Ecto neural progenitor cell (in vitro differentiated cells): ENCODE data around the gene TUBA4B.
A peak's percentile ranks its signal among the peaks of the same experiment; 100 is the strongest.
"Not testable (repeated sequence)": the region's sequence is repeated elsewhere in the genome, so short reads cannot be mapped to it uniquely, and the experiment has no call there.

Experiments
- DNase-seq: peaks from one replicate; pipeline ENCODE4 v3.0.0-alpha.2; 2018; ENCODE audit warnings: low spot score

The TUBA4B gene

GRCh38 chr2:219248845-219249202 is 4.2 kb upstream of the TUBA4B start:
- no peak for DNase-seq

GRCh38 chr2:219249203-219249980 is 3.7 kb upstream of the TUBA4B start:
- no peak for DNase-seq

GRCh38 chr2:219250049-219250781 is 2.8 kb upstream of the TUBA4B start:
- DNase-seq, result no peak

GRCh38 chr2:219251656-219252055 is 1.4 kb upstream of the TUBA4B start:
- no peak for DNase-seq

- DNase-seq, result no peak
Observed at GRCh38 chr2:219252084-219252483, 959 bp upstream of the TUBA4B start.

GRCh38 chr2:219252570-219252899 is 508 bp upstream of the TUBA4B start:
- no peak for DNase-seq

GRCh38 chr2:219253753-219254589 is 928 bp downstream of the TUBA4B start, which contains the start of gene TUBA4A:
TSS of gene TUBA4A (minus strand) at chr2:219253918. CDS start at chr2:219253858, 60 bp downstream.
- peak; percentile 74 for DNase-seq

- DNase-seq, result no peak
Observed at GRCh38 chr2:219254590-219255201, 1.7 kb downstream of the TUBA4B start.

- not testable (repeated sequence) for DNase-seq
Observed at GRCh38 chr2:219258942-219259341, 5.9 kb downstream of the TUBA4B start.

GRCh38 chr2:219261024-219261855 is 8.2 kb downstream of the TUBA4B start:
- DNase-seq, result no peak

GRCh38 chr2:219266232-219266631 is 13.2 kb downstream of the TUBA4B start:
- no peak for DNase-seq

- DNase-seq, result no peak
Observed at GRCh38 chr2:219266886-219267285, 13.8 kb downstream of the TUBA4B start.

GRCh38 chr2:219268294-219268693 is 15.3 kb downstream of the TUBA4B start:
- DNase-seq, result no peak

- DNase-seq, result peak; percentile 25
Observed at GRCh38 chr2:219269362-219270054, 16.5 kb downstream of the TUBA4B start.

- peak; percentile 23 for DNase-seq
Observed at GRCh38 chr2:219270055-219270372, 17.0 kb downstream of the TUBA4B start.

GRCh38 chr2:219271021-219271420 is 18.0 kb downstream of the TUBA4B start:
- DNase-seq, result no peak

- peak; percentile 19 for DNase-seq
Observed at GRCh38 chr2:219272356-219272755, 19.3 kb downstream of the TUBA4B start.

- no peak for DNase-seq
Observed at GRCh38 chr2:219272995-219273394, 20.0 kb downstream of the TUBA4B start.

- peak; percentile 39 for DNase-seq
Observed at GRCh38 chr2:219273937-219274336, 20.9 kb downstream of the TUBA4B start.

GRCh38 chr2:219274361-219274921 is 21.4 kb downstream of the TUBA4B start:
- DNase-seq, result peak; percentile 42
